Measurements from ENCODE around the gene ITPR3.

ITPR3 gene

DNA sequence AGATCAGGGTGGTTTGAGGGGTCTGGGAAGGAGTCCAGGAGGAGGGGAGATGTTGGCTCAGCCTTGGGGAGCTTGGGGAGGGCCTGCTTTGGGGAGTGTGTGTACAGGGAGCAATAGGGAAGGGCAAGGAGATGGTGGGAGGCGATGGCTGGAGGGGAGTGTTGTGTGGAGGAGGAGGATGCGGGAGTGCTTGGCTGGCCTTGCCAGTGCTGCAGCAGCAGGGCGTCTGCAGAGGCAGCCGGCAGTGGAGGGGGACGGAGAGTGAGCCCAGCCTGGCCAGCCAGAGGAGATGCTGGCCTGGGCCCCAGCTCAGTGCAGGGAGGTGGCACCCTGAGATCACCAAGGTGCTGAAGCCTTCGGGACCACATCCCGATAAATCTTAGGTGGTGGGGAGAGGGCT, 121.7 kb downstream of the ITPR3 start:
- DNase-seq = no peak

DNA sequence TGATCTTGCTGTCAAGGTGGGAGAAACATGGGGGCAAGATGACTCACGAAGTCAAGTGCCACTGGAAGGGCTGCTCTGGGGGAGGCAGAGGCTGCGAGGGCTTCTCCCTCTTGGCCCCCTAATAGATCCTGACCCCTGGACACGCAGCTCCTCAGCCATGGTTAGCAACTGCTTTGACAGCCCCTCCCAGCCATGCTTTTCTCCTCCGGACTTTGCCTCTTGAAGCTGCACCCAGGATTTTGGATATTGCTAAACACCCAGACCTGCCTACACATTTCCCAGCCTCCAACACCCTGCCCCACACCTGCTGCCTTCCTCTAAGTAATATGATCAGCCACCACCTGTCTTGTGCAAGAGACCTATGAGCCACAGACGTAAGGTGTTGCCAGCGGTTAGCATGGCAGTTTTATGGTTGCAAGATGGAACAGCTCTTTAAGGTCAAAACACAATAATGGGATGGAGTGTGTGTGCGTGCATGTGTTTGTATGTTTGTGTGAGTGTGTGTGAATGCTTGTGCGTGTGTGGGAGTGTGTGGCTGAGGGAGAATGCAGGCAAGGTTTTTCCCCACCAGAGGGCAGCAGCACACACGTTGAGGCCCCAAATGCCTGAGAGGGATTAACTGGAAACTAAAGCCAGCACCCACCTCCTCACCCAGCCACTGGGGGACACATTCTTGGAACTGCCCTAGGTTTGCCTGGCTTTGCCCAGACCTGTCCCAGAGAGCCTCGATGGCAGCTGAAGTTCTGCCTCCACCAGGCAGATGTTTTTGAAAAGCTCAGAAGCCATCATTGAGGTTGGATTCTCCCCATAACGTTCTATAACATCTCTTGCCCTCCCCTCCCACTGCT, 123.1 kb downstream of the ITPR3 start:
- peak; percentile 73 for DNase-seq

DNA sequence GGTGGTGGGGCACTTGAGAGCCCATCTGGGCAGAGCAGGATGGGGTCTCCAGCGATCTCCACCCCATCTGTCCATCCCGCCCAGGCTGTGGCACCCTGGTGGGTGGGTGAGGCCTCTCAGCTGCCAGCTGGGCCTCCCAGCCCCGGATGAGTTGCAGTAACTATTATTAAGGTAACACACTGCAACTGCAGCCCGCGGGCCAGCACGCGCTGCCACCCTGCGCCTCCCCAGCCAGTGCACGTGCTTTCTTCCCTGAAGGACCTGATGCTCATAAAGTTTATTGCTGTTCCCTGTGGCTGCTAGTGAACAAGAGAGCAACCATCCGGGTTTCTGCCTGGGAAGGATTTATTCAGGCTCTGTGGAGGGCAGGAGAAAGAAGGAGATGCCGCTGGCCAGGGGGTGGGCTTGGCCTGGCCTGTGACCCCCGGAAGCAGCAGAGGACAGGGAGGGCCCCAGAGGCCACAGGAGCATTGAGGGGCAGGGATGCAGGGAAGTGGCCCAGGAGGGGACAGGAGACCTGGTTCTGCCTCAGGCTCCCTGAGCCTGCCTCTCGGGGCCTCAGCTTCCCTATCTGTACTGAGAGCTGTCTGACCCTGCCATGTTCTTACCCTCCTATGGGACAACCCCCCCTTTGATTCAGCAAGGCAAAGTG, 123.9 kb downstream of the ITPR3 start:
- no peak for DNase-seq

DNA sequence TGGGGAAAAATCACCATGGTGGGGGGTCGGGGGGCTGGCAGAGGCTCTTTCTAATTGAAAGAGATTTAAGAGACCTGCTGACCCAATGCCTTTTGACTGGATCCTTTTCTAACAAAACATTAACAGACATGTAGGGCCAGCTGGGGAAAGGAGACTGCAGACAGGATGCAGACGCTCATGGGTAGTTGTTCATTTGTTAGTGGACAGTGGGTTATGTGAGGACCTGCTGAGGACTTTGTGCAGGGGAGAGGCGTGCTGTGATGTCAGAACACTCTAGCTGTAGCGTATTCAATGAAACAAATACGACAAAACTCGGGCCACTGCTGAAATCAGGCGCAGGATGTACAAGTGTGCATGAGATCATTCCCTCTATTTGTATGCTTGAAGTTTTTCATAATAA, 124.4 kb downstream of the ITPR3 start:
- DNase-seq = no peak

Measured in CD4-positive, alpha-beta T cell treated with Interleukin-4 for 4 hours (primary cell).